Measurements from ENCODE around the gene HDAC8.

DNA sequence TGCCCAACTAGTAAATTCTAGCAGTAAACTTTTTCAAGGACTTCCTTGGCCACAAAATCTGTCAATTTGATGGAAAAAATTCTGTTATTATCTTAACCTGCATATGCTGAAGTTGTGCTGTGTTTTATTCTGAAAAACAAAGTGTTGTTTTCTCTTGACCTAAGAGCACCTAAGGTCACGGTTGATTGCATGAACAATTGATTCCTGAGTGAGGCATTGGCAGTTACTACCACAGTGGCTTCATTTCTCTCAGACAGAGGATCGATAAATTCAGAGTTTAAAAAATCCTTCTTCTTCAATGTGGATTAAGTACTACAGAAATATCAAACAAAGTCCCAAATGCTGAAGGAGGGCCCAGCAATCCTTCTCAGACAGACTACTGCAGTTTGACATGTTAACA is 6.2 kb downstream of the HDAC8 start:
- TF ChIP-seq, protein P1, sequence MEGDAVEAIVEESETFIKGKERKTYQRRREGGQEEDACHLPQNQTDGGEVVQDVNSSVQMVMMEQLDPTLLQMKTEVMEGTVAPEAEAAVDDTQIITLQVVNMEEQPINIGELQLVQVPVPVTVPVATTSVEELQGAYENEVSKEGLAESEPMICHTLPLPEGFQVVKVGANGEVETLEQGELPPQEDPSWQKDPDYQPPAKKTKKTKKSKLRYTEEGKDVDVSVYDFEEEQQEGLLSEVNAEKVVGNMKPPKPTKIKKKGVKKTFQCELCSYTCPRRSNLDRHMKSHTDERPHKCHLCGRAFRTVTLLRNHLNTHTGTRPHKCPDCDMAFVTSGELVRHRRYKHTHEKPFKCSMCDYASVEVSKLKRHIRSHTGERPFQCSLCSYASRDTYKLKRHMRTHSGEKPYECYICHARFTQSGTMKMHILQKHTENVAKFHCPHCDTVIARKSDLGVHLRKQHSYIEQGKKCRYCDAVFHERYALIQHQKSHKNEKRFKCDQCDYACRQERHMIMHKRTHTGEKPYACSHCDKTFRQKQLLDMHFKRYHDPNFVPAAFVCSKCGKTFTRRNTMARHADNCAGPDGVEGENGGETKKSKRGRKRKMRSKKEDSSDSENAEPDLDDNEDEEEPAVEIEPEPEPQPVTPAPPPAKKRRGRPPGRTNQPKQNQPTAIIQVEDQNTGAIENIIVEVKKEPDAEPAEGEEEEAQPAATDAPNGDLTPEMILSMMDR (IDR thresholded peaks at IDR 0.05 in 4 of 5, conservative IDR thresholded peaks at IDR 0.05 in 1 of 5), result no peak
- no peak for TF ChIP-seq POLR2A (IDR thresholded peaks at IDR 0.05)

Data from gastrocnemius medialis (tissue), 4 donors.